ENCODE data around the gene FAM221B.

- TF ChIP-seq CTCF (conservative IDR thresholded peaks at IDR 0.05; ENCODE audit: low read depth, low read length) (no peak), RCOR1 (IDR thresholded peaks at IDR 0.05; ENCODE audit: insufficient replicate concordance, low read length) (no peak), CHD1 (IDR thresholded peaks at IDR 0.05; ENCODE audit: low read depth, low read length) (no peak), POLR2A (IDR thresholded peaks at IDR 0.05; ENCODE audit: low read depth, low read length) (no peak), USF2 (IDR thresholded peaks at IDR 0.05; ENCODE audit: low read depth, low read length) (no peak), ELK1 (IDR thresholded peaks at IDR 0.05; ENCODE audit: borderline replicate concordance, low read depth, low read length) (no peak), BHLHE40 (IDR thresholded peaks at IDR 0.05; ENCODE audit: low read depth, low read length) (no peak), CEBPB (IDR thresholded peaks at IDR 0.05; ENCODE audit: low read depth, low read length) (no peak), MXI1 (IDR thresholded peaks at IDR 0.05; ENCODE audit: borderline replicate concordance, low read depth, low read length) (no peak), MAFK (IDR thresholded peaks at IDR 0.05; ENCODE audit: low read depth, low read length) (no peak)
These were observed 33.8 kb upstream of the FAM221B start for GRCh38 chr9:35862328-35862727.
